HG03108 (cell line): ENCODE measurements around the gene ETNK1.

ENCODE experiments used
- ATAC-seq: cut with Tn5 transposase; IDR thresholded peaks from one replicate; pipeline ENCODE4 v1.9.1; 2021; ENCODE audit warnings: moderate library complexity; ENCODE audit not compliant: unreplicated experiment

Gene ETNK1

DNA sequence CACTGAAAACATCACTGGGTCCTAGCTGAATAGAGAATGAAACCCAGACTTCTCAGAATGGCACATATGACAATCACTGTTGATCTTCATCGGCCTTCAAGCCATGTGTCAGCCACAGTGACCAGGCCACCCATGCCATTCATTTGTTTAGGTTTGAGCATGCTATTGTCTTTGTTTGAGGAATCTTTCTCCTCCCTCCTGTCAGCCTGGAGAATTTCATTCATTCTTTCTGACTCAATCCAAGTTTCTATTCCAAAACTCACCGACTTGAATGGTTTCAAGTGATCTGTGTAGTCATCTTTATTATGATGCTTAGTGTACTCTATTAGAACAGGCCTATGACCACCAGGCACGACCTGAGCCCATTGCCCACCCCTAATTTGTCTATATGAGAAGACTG lies 106.3 kb downstream of the ETNK1 start:
- ATAC-seq: no peak

DNA sequence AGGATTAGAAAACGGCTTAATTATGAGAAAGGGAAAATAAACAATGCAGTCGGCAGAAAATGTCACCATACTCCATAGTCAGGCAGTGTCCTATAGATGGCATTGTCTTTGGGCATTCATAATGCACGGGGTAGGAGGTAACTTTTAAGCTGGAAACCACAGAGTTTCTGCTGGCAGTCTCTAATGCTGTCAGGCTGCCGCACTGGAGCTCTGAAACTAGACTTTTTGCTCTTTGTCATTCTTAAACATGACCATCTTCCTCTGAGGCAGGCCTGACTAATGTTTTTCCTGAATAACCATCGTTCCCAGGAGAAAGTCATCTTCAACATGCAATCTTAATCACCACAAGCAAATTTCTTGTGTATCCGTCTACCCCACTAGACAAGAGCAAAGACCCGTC lies 108.8 kb downstream of the ETNK1 start:
- ATAC-seq: no peak

DNA sequence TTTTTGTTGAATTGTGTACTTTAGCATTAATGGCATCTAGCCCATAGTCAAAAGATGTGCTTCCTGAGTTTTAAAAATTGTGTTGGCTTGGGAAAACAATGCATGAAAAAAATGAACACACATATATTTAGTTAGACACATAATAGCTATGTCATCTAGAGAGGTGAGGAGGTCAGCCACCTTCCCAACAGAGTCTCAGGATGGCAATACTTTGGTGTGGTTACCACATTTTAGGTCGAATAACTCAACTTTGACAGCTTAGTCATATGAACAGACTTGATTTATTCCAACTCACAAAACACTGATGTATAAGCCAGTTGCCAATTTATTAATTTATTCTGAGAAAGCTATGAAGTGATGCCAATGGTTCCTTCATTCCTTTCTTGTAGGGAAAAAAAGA lies 114.0 kb downstream of the ETNK1 start:
- no peak for ATAC-seq
